ENCODE results near the gene TBC1D1. TPM values are rescaled to one million over a fixed set of nuclear protein-coding genes. Genes with fewer than 3 reads are reported as not detected.

The TBC1D1 gene
- total RNA-seq, 1 experiment from 2014 or later: 130 TPM

GRCh38 chr4:37990731-37991245 is 99.9 kb downstream of the TBC1D1 start:
- no peak for DNase-seq (ENCODE audit: low read depth)

DNA sequence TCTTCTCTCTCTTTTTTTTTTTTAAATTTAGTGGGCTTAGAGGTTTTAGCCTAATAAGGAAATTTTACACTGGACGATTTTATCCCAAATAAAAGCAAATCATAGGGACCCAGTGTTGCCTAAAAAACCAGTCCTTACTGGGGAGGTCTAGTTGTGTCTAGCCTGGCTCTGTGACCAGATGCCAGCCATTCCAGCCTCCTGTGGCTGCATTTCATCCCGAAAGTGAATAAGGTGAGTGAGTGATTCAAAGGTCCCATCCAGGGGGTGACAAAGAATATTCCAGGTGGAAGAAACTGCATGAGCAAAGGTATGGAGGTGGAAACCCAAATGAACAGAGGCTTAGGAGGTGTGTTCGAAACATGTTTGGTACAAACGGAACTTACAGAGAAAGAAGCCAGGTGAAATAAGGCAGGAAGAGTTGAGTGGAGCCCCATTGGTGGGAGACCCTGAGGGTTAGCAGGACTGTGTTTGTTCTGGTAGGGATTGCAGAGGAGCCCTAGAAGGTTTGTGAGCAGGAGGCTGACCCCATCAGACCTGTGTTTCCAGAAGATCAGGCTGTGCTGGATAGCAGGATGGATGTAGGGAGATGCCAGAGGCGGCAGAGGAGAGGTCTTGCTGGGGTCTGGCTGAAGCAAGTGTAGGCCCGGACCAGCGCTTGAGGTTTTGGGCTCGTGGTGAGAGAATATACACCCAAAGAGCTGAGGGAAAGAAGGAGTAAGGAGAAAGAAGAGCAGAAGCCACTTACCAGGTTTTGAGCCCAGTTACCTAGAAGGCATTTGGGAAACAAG is 100.9 kb downstream of the TBC1D1 start:
- DNase-seq (ENCODE audit: low read depth): no peak

DNA sequence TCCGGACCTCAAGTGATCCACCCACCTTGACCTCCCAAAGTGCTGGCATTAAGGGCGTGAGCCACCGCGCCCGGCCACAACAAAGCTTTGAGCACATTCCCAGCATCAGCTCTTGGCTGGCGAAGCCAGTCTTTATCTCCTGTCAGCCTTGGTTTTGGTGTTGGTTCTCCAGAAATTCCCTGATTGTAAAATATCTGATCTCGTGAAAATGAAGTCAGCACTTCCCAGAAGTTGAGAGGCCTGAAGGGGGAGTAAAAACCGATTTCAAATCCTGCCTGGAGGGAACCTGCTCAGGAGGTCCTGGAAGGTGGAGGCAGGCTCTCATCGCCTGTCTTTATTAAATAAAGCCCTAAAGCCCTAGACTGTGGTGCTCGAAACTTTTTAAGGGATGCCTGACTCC is 102.9 kb downstream of the TBC1D1 start:
- no peak for DNase-seq (ENCODE audit: low read depth)

- no peak for DNase-seq (ENCODE audit: low read depth)
Measured at GRCh38 chr4:37994569-37994968, 103.7 kb downstream of the TBC1D1 start.

GRCh38 chr4:37995299-37995821 is 104.5 kb downstream of the TBC1D1 start:
- DNase-seq (ENCODE audit: low read depth): no peak

DNA sequence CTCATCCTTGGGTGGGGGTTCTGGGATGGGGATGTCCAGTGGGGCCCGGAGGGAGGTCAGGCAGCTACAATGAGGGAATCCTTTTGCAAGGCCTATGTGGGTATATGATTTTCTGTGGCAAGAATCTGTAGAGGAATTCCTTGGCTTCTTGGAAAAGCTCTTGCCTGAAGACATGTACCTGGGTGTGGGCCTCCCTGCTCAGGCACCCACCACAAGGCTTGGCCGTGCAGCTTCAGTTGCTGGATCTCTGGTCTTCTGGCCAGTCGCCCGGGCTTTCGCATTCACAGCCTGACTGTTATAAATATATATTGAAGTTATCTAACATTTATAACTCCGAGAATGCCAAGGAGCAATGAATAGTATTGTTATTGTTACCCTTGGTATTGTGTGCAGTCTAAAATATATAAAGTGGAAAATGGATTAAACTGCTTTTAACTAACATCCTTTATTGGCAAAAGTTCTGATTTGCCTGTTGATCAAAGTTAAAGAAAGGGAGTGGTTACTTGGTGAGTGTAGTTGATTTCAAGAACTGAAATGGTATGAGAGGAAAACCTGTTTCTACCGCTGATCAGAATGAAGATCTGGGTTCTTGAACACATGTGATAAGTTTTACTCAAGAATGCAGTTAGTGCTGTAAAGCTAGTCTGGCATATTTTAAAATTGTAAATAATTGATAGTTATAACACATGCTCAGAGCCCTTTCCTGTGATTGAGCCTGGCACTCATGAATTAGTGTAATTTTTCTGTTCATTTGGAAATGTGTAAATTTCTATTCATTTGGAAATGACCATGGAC is 105.3 kb downstream of the TBC1D1 start:
- no peak for DNase-seq (ENCODE audit: low read depth)

DNA sequence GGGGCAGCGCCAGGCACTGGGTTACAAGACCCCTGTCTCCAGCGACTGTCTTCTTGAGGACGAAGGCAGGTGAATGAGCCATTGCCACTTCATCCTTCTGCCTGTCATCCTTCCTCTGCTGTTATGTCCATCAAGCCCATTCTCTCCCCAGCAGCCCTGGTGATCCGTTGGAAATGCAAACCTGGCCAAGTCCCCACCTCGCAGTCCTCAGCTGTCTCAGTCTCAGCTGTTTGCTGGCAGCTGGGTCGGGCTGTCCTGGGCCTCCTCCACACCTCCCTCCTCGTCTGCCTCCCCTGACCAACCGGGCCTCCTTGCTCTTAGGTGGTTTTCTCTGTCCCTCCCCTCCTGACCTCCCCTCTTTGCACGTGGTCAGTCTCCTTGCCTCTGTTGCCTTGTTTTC is 107.3 kb downstream of the TBC1D1 start:
- no peak for DNase-seq (ENCODE audit: low read depth)

DNA sequence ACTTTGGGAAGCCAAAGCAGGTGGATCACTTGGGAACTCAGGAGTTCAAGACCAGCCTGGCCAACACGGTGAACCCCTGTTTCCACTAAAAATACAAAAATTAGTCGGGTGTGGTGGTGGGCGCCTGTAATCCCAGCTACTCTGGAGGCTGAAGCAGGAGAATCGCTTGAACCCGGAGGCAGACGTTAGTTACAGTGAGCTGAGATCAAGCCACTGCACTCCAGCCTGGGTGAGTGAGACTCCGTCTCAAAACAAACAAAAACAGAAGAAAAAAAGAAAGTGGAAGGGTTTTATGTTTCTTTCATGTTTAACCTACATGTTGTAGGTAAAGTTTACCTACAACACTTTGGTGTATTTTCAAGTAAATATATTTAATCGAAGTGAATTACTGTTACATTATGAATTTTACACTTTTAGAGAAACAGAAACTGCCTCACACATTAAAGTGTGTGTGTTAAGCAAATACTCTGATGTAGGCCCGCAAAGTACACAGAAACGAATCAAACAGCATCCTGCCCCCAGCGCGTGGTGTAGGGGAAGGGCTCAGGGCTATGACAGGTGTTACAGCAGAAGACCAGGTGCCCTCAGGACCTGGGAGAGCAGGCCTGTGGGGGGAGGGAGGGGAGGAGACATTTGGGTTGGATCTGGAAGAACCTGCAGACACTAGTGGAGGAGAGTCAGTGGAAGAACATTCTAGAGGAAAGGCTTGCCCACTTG is 108.3 kb downstream of the TBC1D1 start:
- no peak for DNase-seq (ENCODE audit: low read depth)

GRCh38 chr4:37999965-38000364 is 109.1 kb downstream of the TBC1D1 start:
- DNase-seq (ENCODE audit: low read depth): no peak

DNA sequence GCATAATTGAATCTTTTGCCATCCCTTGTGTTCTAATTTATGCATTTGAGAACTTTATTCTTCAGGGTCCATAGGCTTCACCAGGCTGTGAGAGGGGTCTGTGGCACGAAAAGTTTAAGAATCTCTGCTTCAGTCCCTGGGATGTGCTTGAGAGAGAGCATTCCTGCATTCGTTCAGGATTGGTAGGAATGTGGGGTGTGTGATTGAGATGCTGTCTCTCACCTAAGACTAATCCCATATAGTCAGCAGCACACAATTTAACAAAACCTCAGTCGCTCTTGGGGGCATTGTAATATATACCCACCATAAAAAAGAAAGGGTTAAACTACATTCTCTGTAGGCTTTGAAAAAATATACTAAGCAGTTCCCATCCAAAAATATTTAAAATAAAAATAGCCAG is 111.0 kb downstream of the TBC1D1 start:
- no peak for DNase-seq (ENCODE audit: low read depth)

- peak; percentile 58 for DNase-seq (ENCODE audit: low read depth)
Measured at GRCh38 chr4:38002451-38003071, 111.7 kb downstream of the TBC1D1 start.

- DNase-seq (ENCODE audit: low read depth): no peak
Measured at GRCh38 chr4:38003102-38003501, 112.2 kb downstream of the TBC1D1 start.

DNA sequence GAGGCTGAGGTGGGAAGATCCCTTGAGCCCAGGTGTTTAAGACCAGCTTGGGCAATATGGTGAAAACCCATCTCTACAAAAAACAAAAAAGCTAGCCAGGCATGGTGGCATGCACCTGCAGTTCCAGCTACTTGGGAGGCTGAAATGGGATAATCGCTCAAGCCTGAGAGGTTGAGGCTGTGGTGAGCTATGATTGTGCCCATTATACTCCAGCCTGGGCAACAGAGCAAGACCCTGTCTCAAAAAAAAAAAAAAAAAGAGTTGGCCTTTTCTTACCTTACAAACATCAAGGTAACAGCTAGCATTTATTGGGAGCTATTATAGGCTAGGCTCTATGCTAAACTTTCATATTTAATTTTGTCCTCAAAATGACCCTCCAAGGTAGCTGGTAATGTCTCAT is 112.7 kb downstream of the TBC1D1 start:
- DNase-seq (ENCODE audit: low read depth): no peak

DNA sequence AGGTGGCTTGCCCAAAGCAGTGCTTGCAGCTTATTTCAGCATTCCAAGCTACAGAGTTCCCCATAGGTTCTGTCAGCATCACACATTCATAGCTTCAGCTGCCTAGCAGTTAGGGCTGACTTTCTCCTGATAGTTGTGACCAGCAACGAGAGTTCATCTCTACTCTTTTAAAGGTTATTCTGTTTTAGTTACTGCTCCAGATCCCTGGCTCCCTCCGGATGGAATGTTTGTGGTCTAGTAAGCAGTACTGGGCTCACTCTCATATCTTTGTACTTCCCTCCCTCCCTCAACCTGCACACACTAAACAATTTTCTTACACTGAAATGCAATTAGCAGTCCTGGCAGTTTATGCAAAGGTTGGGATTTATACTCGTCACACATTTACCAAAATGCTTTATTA is 113.2 kb downstream of the TBC1D1 start:
- peak; percentile 66 for DNase-seq (ENCODE audit: low read depth)

GRCh38 chr4:38004887-38005286 is 114.0 kb downstream of the TBC1D1 start:
- no peak for DNase-seq (ENCODE audit: low read depth)

DNA sequence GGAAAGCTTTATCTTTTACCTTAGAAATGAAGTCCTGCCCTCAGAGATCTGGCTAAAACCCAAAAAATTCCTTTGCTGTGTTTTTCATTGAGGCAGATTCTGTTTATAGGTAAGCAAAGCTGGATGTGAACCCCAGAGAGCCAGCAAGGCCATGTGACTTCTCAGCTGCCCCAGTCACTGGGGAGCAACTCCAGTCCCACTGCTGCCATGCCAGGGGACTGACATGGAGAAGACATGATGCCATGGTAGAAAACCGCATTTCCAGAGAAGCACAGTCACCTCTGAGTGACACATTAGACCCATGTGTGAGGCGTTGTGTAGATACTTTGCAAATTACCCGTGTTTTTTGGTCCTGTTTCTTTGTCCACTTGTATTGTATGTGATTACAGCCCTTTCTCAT is 114.8 kb downstream of the TBC1D1 start:
- no peak for DNase-seq (ENCODE audit: low read depth)

- DNase-seq (ENCODE audit: low read depth): no peak
Measured at GRCh38 chr4:38007645-38008044, 116.8 kb downstream of the TBC1D1 start.

DNA sequence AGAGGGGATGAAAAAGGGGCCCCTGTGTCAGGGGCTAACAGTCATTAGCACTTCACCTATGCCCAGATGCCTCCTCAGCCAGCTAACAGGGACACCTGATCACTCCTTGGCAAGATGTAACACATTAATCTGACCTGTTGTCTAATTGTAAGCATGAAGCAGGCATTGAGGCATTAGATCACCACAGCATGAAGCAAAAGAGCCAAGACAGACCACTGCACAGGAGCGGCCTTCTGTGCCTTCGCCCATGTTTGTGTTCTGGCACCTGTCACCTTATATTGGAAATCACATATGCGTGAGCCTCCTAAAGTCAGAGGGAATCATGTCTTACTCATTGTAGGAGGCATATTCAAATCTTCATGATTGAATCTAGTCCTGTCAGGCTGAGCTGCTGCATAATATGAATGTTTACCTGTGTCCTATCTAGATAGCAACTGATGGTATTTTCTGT is 117.7 kb downstream of the TBC1D1 start:
- no peak for DNase-seq (ENCODE audit: low read depth)

GRCh38 chr4:38009421-38009820 is 118.5 kb downstream of the TBC1D1 start:
- no peak for DNase-seq (ENCODE audit: low read depth)

- no peak for DNase-seq (ENCODE audit: low read depth)
Measured at GRCh38 chr4:38009949-38010348, 119.1 kb downstream of the TBC1D1 start.

GRCh38 chr4:38011511-38012162 is 120.8 kb downstream of the TBC1D1 start:
- DNase-seq (ENCODE audit: low read depth): no peak

All from M059J (cell line).